ENCODE measurements around the gene EFCC1.

DNA sequence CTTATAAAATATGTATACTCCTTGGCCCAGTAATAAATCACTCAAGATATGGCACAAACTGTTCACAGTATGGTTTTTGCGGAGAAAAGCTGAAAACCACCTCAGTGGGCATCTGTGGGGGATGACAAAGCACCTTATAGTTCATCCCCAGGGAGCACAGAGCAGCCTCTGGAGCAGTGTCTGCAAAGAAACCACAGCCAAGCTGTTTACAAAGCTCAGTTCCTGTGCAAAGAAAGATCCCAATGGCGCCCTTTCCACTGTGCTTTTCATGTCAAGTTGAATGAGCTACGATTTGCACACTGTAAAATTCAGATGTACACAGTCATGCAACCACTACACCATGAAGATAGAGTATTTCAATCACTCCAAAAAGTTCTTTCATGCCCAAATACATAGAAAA is 2.5 kb upstream of the EFCC1 start:
- TF ChIP-seq CTCF (IDR thresholded peaks at IDR 0.05) = no peak
- no peak for TF ChIP-seq POLR2A (IDR thresholded peaks at IDR 0.05)

Measured in gastroesophageal sphincter (tissue), 3 donors.